Stimulated activated CD4-positive, alpha-beta T cell treated with anti-CD3 and anti-CD28 coated beads, Interleukin-1b, Interleukin-23, amount 100 ng/mL, for 48 hours (primary cell): ENCODE measurements around the gene SLC2A4RG.

Source experiments
- DNase-seq: peaks from one replicate; pipeline ENCODE4 v3.0.0-alpha.2; 2020

The SLC2A4RG gene

DNA sequence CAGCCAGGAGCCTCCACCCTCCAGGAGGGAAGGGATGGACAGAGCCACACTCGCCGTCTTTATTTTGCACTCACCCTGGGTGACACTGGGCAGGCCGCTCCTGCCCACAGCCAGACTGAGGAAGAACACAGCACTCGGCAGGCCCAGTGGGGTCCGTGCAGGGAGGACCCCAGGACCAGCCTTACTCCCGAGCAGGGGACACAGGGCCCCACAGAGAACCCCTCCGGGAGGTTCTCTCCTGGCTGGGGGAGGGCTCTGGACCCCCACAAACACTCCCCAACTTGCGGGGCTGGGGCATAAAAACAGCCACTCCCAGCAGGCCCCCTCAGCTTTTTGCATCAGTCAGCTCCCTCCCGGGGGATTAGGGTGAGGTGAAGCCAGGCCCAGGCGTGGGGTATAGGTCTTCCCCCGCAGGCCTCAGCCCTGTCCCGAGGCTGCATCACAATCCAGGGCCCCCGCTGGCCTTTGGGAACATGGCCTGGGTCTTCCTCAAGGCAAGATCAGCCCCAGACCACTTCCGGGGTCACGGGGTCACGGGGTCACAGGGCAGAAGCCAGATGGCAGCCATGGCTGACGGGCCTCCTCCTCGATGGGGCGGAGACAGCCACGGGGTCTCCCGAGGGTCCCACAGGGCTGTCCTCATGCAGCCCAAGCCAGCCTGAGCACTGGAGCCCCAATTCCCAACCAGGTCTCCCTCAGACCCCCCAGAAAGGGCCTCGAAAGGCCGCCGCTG lies 39.9 kb upstream of the SLC2A4RG start:
- DNase-seq = no peak

DNA sequence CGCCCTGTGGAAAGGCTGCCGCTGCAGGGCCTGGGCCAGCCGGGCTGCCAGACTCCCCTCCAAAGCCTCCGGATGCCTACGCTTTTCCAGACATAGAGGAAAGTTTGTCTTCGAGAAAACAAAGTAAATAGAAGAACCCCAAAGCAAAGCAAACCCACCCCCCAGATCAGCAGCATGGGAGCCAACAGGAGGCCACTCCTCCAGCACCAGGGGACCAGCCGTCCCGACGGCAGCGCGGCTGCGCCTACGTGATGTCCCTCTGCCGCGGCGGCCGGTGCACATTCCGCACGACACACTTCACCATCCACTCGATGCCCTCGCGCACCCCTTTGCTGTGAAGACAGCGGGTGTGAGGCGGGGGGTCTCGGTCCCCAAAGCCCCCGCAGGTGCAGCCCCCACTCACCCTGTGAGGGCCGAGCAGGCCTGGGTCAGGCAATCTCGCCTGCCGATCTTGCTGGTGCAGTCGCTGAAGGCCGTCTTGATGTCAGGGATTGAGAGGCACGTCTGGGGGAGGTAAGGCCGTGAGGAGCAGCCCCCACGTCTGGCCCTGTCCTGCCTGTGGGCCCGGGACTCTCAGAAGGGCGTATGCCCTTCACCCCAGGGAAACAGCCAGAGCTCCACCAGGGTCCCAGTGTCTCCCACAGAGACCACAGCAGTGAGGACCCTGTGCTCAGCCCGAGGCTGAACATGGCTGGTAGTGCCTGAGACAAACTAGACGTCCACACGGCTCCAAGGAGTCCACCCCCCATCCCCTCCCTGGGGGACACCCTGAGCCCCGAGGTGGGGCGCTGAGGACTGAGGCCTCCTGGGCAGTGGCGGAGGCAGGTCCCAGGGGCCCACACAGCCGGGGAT lies 39.2 kb upstream of the SLC2A4RG start:
- no peak for DNase-seq

- DNase-seq = no peak
Observed at GRCh38 chr20:63701051-63701328, 38.6 kb upstream of the SLC2A4RG start.

- no peak for DNase-seq
Observed at GRCh38 chr20:63701329-63702035, 38.1 kb upstream of the SLC2A4RG start.

DNA sequence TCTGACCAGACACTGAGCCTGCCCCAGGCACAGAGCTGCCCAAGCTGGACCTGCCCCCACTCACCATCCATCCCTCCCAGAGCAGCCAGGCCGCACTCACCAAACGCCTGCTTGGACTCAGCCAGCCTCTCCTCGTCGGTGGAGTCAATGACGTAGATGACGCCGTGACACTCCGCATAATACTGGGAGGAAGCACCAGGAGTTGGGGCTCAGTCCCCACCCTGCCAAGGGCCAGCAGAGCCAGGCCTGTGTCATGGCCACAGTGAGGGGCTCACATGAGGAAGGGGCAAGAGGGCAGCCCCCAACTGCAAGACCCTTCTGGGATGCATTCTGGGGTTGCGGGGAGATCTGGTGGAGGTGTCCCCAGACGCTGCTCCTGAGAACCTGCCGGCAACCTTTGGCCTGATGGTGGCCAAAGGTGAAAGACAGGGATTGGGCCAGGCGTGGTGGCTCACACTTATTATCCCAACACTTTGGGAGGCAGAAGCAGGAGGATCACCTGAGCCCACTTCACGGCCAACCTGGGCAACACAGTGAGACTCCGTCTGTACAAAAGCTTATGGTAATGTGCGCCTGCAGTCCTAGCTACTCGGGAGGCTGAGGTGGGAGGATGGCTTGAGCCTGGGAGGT lies 37.4 kb upstream of the SLC2A4RG start:
- DNase-seq = no peak

DNA sequence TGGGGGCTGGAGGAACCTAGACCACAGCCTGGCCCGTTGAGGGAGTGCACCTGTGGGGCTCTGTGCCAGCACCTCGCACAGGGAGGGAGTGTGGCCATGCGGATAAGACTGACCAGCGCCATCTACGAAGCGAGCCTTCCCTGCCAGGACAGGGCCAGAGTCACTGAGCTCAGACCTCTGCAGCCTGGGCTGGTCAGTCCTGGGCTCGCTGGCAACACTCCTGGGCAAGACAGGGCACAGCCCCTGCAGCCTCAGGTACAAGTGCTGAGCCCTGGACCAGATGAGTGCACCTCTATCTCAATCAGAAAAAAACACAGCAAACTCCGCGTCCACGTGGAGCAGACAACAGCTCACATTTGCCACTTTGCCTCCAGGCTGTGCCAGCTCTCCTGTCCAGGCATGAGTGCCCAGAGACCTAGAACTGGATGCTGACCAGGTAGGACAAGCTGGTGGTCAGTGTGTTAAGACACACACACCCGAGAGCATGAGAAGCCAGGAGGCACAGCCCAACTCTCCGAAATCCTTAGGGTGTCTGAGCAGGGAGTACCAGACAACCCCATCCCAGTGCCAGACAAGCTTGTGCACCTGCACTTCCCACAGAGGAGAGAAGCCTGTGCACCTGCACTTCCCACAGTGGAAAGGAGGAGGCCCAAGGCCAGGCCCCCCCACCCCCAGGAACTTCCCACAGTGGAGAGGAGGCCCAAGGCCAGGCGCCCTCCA lies 36.7 kb upstream of the SLC2A4RG start:
- DNase-seq = no peak

DNA sequence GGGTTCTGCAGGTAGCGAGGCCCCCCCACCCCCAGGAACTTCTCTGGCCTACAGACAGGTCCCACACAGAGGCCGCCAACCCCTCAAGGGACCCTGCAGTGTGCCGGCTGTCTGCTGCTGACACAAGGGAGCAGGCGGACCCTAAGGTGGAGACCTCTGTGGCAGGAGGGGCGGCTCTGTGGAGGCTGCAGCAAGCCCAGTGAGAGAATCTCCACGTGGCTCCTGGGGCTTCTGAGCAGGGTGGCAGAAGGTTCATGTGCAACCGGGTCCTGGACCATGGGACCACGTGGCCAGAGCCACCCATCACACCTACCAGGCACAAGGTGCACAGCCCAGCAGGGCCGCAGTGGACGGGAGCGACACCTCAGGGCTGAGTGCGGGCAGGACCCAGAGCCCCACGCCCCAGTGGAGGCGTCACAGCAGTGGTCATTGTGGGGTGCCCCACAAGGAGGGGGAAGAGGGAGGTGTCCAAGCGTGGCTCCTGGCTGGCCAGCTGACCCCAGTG lies 36.1 kb upstream of the SLC2A4RG start:
- DNase-seq = no peak

DNA sequence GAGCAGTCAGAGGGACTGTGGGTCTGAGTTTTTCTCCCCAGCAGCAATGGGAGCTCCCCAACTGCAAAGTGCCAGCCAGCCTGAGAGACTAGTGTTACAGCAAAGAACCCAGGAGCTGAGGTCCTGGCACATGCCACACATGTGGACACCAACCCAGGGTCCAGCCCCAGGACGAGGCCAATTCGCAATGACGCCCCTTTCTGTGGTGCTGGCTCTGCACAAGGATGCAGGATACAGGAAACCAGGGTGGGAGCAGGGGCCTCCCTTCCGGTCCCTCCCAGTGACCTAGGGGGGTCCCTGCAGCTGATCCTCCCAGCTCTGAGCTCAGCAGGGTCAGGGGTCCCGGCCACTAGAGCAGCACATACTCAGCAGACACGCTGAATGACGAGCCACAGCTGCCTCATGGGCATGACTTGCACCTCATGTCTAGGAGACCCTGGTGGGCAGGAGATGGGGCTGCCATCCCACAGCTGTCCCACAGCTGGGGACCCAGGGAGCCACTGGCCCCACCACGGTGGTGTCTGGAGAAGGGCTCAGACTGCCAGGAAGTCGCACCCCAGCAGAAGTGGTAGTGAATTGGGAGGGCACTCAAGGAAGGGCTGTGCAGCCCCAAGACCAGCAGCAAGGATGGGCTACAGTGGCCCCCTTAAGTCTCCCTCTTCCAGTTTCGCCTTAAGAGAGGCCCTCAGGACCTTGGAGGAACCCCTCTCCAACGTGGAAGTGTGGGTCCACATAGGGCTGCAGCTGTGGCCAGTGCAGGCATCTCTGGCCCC lies 35.4 kb upstream of the SLC2A4RG start:
- DNase-seq = no peak

DNA sequence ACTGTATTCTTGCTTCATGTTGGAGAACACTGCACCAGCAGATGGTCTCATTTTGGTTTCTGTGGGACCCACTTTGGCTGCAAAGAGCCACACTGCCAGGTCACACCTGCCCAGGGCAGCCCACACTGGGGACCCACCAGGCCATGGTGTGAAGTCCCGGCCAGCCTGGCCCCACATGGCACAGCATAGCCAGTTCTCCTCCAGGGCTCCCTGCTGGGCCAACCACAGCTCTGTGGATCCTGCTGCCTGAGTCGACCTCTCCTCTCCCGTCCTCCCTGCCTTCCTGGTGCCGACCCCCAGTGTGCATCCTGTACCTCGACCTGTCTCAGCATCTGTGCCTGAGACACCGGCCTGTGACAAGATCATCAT lies 34.8 kb upstream of the SLC2A4RG start:
- no peak for DNase-seq

DNA sequence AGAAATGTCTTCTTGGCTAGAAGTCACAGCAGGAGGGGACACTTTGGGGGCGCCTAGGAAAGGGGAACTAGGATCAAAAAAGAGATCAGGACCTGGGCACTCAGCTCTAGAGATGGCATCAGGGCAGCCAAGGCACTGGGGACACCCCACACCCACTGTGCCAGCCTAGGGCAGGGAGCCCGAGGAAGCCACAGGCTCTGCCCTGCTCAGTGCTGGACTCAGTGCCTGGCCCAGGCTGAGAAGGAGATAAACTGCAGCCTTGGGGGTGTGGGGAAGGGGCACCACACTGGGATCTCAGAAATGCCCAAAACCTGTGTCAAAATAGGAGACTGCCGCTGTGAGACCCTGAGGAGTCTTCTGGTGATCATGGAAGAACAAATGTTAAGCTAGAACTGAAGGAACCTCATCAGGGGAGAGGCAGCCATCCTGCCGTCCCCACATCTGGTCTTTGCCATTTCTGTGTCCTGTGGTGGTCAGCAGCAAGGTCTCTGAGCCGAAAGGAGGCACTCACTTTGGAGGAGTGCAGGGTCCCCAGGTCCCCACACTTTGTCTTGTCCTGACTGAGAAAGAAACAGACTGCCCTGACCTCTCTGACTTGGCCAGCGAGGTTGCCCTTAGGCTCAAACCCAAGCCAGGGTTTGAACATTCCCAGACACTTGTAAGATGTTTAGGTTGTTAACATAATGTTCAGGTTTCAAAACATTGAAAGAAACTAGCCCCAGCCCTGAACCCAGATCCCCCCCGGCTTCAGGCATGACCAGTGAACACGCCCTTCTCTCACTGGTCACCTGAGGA lies 34.1 kb upstream of the SLC2A4RG start:
- DNase-seq = no peak

GRCh38 chr20:63706027-63706695 lies 33.4 kb upstream of the SLC2A4RG start:
- DNase-seq = no peak

- DNase-seq = peak; percentile 62
Observed at GRCh38 chr20:63706852-63707557, 32.6 kb upstream of the SLC2A4RG start.

DNA sequence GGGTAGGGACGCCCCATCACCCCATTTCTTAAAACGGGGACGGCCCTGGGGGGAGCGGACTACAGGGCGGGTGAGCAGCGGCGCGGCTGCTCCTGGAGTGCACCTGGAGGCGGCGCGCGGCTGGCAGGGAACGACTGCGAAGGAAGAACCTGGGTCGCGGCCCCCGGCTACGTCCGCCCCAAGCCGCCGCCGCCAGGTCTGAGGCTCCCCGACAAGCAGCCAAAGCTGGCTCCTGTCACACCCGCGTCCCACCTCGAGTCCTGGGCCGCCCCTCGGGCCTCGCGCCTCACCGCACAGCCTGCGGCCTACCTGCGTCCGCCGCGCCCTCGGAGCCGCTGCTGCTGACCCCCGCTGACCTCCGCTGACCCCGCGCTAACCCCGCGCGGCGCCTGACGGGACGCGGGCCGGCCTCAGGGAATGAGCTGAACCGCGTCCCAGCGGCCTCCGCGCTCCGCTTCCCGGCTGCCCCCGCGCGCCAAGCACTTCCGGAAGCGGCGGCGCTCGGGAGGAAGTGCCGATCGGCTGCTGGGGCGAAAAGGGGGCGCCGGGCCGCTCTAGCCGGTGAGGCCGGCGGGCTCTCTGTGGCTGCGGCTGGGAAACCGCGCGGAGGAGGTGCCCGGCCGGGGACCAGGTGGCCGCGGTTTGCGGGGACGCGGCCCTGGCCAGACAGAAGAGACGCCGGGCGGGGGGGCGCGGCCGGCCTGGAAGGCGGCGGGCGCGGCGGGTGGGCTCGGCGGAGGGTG lies 31.8 kb upstream of the SLC2A4RG start, which contains the start of the genes ARFRP1 and ZGPAT:
Gene ARFRP1 (minus strand): TSS at position 419 of the 743 bp plus-strand sequence. CDS start 885 bp downstream, outside the sequence.
Gene ZGPAT (plus strand): TSS at position 482 of the 743 bp plus-strand sequence. CDS start 542 bp downstream, outside the sequence.
- peak; percentile 84 for DNase-seq

GRCh38 chr20:63708301-63709148 lies 31.1 kb upstream of the SLC2A4RG start:
- no peak for DNase-seq

GRCh38 chr20:63709149-63709527 lies 30.4 kb upstream of the SLC2A4RG start:
- no peak for DNase-seq

DNA sequence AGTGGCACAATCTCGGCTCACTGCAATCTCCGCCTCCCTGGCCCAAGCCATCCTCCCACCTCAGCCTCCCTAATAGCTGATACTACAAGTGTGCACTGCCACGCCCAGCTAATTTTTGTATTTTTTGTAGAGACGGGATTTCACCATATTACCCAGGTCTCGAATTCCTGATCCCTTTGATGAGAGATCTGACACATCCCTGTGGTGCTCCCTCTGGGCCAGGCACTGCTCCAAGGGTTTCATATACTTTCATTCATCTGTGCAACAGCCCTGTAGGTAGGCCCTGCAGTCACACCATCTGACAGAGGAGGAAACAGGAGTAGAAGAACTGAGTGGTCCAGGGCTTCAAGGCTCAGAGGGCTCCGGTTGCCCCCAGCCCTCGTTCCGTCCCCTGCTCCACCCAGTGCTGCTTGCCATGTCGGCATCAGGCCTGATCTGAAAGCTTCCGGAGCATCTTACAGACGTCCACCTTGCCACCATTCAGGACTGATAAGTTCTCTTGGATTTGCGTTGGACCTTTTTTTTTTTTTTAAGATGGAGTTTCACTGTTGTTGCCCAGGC lies 28.4 kb upstream of the SLC2A4RG start:
- no peak for DNase-seq

DNA sequence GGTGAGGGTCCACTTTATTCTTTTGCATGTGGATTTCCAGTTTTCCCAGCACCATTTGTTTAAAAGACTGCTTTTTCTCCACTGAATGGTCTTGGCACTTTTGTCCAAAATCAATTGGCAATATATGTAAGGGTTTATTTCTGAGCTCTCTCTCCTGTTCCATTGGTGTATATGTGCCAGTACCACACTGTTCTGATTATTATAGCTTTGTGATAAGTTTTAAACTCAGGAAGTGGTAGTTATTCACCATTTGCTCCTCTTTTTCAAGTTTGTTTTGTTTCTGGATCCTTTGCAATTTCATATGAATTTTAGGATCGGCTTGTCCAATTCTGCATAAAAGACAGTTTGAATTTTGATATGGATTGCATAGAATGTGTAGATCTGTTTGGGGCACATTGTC lies 27.4 kb upstream of the SLC2A4RG start:
- DNase-seq = no peak
